GM18861 (cell line): ENCODE measurements around the gene VWA8.
"Not testable (repeated sequence)": the region's sequence is repeated elsewhere in the genome, so short reads cannot be mapped to it uniquely, and the experiment has no call there.

Experiments
- ATAC-seq: cut with Tn5 transposase; IDR thresholded peaks from one replicate; pipeline ENCODE4 v1.9.1; 2021; ENCODE audit not compliant: unreplicated experiment

VWA8 gene

DNA sequence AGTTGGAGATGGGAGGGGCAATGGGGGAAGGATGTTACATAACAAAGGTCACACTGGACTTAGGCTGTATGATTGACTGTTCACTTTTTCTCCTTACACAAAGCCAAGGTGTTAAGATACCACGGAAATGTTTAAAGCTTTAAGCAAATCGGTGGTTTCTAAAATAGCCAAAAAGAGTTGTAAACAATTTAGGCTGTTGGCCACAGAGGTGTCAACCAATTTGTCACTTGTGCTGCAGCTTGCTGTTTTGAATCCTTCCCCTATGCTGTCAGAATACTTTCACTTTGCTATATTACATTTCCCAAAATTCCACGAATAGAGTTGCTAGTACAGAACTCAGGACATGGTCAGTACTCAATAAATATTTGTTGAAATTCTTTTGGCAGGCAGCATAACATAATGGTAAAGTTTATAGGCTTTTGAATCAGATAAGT, 149.3 kb downstream of the VWA8 start:
- ATAC-seq, result peak; percentile 52

DNA sequence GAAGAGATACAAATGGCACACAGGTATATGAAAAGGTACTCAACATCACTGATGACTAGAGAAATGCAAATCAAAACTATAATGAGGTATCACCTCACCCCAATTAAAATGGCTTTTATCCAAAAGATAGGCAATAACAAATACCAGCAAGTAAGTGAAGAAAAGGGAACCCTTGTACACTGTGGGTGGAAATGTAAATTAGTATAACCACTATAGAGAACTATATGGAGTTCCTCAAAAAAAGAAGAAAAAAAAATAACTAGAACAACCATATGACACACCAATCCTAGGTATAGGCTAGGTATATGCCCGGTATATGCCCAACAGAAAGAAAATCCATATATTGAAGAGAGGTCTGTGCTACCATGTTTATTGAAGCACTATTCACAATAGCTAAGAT, 150.9 kb downstream of the VWA8 start:
- ATAC-seq, result no peak

DNA sequence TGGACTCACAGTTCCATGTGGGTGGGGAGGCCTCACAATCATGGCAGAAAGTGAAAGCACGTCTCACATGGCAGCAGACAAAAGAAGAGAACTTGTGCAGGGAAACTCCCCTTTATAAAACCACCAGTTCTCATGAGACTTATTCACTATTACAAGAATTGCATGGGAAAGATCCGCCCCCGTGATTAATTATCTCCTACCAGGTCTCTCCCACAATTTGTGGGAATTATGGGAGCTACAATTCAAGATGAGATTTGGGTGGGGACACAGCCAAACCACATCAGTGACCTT, 157.5 kb downstream of the VWA8 start:
- ATAC-seq, result not testable (repeated sequence)

DNA sequence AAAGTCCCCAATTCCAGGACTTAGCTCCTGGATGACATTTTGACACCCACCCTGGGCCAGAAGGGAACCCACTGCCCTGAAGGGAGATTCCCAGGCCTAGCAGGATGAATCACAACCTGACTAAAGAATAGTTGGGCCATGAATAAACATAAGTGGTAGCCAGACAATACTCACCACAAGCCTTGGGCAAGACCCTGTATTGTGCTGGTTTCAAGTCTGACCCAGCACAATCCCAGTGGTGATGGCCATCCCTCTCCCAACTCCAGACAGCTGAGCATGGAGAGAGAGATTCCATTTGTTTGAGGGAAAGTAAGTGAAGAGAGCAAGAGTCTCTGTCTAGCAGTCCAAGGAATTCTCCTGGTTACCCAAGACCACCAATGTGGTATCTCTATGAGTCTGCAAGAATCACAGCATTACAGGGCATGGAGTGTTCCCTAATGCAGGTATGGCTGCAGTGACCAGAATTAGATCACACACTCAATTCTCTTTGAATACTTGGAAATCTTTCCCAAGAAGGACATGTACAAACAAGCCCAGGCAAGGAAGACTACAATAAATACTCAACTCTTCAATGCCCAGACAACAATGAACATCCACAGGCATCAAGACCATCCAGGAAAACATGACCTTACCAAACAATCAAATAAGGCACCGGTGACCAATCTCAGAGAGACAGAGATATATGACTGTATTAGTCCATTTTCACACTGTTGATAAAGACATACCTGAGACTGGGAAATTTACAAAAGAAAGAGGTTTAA, 158.0 kb downstream of the VWA8 start:
- ATAC-seq, result no peak

DNA sequence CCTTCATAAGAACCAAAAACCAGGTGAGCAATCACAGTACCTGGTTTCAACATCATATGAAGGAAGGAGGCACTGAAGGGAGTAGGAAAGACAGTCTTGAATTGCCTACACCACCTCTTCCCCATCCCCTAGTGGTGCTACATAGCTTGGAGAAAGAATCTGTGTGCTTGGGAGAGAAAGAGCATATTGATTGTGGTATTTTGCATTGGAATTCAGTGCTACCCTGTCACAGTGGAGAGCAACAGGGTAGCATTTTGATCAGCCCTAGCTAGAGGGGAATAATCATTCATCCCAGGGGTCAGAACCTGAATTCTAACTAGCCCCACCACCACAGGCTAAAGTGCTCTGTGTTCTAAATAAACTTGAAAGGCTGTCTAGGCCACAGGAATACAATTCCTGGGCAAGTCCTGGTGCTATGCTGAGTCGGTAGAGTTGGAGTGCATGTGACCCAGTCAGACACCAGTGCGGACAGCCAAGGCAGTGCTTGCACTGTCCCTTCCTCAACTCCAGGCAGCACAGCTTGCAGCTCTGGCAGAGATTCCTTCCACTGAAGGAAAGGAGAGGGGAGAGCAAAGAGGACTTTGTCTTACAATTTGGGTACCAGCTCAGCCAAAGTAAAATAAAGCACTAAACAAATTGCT, 158.7 kb downstream of the VWA8 start:
- no peak for ATAC-seq

DNA sequence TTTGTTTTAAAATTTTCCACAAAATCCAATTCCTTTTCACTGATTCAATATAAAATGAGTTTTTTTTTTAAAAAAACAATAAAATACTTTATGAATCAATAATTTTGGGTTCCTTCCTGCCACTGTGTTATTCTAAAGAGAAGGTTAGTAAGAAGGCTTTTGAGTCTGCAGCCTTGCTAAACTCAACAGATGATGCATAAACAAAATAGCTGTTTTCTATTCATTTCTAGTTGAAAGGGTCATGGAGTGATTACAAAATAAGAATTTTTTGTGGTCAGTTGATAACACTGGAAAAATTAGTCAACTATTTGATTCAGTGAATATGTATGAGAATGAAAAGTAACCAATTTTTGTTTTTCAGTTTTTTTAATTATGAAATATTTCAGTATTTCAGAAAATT, 169.9 kb downstream of the VWA8 start:
- ATAC-seq, result no peak

DNA sequence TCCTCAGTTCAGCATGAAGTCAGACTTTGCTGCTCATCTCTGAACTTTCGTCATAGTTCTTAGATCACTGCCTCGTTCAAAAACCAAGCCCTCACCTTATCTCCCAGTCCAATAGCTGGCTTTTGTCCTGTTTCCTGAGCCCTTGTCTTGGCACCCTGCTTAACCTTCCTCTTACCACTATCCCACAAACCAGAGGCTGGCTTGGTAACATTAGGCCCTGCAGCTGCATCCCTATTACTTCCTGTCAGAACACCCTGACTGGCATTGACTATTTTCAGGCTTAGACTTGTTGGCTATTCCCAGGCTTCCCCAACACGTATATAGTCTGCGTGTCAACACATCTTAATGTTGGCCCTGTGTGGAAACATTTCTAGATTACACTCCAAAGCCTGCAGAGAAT, 172.4 kb downstream of the VWA8 start:
- no peak for ATAC-seq

DNA sequence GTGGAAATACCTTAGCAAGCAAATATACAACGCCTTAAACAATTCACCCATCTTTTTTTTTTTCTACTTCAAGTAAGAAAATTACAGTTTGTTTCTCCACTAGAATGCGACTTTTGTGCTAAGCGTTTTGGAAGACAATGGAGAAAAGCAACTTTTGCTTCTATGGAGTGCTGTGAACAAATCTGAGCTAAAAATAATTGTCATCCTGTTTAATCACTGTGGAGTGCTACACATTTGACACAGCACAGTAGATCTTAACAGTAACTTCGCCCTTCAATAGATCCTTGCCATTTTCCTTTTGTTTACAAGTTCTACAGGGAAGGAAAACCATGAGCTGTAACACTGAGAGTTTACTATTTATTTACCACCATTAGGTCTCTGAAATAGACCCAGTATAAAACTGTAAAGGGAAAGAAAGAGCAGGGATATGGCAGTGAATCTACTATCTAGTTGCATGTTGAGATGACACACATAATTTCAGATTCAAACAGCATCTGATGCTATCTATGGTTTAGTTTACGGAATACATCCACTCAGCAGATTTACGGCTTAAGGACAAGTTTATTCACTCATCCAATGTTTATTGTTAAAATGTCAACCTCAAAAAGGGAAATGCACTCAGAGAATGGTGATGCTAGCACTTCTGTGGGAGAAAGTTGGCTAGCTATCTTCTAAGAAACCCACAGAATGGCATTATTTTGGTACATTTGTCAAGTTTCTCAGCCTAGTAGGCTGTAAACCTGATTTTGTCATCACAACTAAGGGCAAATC, 175.3 kb downstream of the VWA8 start:
- ATAC-seq, result no peak

DNA sequence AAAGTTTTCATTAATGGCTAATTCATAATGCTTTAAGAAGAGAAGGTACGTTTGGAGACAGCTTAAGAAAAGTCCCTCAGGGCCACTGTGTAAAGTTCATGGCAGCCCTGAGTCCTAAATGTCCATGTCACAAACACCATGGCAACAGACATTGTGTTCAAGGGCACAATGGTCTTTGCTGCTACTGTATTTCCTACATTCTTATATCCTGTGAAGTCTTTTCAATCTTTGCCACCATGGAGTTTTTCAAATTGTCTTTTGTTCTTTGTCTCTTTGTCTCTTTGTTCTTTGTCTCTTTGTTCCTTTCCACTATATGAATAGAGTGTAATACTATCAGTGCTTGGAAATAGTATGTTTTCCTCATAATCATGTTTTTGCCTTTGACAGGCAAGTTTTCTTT, 178.8 kb downstream of the VWA8 start:
- no peak for ATAC-seq

DNA sequence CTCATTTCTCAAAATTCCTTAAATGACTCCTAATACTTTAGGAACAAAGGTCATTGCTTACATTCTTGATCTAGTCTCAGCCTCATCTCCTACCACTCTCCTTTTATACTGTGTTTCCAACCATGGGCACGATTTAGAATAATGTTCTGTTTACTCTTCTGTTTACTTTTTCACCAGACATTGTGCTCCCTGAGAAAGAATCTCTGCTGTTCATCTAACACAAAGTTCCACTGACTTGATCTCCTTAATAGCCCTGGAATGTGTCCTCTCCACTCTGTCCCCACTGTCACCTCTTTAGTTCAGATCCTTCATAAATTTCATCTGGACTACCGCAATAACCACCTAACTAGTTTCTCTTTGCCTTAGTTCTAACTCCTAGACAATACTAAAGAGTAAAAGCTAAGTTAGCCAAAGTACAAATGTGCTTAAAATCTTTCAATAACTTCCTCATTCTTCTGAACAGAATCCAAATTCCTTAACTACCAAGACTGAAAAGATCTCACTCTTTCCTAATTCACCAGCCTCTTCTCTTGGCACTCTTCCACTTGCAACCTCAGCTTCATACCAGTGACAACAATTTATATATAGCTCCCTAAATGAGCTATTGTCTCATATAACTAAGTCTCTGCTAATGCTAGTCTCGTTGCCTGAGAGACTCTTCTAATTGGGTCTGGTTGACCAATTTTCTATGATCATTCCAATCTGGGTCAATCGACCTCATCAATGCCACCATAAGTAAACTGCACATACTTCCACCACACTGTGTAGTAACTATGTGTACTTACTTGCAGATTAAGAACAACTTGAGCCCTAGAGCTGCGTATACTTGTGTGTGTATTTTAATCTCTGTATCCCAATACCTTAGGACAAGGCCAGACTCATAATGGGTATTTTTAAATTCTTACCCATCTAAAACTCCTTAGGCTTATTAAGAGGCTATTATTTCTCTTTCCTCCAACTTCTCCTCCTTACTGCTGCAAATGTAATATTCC, 179.9 kb downstream of the VWA8 start:
- ATAC-seq, result no peak

DNA sequence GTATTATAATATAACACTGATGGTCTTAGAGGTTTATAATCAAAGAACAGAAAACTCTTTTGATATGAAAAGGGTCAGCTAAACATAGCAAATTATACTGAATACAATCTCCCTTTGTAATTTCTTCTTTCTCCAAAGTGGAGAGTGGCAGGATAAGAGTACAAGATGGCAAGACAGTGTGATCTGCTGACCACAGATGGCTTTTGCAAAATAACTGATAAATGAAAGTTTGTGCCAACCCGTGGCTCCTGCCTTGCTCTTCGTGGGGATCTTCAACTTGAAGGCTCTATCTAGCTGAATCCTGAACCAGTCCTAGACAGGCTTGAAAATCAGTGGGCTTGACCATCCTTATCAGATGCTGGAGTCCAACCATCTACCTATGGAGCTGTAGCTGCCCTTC, 185.7 kb downstream of the VWA8 start:
- no peak for ATAC-seq

DNA sequence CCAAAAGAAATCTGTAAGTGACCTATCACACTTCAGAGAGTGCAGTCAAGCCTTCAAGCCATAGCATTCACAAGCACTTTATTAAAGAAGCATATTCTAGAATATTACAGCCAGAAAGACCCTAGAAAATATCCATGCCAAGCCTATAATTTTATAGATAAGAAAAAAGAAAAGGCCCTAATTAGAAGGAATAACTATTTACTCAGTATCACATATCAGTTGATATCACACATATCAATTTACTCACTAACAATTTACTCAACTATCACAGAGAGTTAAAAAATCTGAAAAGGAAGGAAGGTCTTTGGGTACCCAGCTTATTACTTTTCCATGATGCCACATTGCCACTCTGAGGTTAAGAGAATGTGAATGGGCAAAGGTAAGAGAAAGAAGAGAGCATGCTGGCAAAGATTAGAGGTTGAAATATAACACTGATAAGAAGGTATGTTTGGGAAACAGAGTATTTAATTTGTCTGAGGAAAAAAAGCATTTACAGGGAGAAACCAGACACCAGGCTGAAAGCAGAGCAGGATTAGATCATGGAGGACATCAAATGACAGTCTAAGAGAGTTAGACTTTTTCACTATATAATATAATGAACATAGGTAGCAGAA, 186.2 kb downstream of the VWA8 start:
- no peak for ATAC-seq

DNA sequence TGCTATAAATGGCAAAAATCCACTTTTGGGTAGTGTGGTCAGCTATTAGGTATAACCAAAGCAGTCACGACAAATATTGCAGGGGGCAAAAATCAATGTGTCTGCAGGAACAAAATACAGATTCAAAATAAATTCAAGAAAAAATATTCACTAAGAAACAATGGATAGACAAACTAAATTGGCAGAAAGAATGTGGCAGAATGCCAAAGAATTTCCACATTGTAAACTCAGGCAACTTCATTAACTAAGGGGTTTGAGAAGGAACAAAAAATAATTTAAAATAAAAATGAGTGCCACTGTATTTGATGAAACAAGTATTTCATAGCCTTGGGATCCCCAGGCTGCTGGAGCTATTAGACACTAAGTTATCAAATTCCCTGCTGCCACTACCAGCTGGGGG, 193.1 kb downstream of the VWA8 start:
- ATAC-seq, result no peak

DNA sequence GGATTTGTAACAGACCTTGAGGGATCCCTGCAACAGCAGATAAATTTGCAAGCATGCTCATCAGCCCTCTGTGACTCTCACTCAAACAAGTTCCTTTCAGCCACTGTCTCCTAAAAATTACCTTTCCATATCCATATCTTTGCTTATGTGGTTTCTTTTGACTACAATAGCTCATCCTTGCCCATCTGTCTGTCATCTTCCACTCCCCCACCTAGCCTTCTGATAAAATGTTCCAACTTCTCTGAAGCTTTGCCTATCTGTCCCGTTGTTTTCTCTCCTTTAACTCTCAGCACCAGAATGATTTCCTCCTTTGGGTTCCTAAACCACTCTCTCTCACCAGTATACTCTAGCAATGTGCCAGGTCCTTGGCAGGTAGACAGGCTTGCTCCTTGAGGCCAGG, 194.5 kb downstream of the VWA8 start:
- ATAC-seq, result no peak

DNA sequence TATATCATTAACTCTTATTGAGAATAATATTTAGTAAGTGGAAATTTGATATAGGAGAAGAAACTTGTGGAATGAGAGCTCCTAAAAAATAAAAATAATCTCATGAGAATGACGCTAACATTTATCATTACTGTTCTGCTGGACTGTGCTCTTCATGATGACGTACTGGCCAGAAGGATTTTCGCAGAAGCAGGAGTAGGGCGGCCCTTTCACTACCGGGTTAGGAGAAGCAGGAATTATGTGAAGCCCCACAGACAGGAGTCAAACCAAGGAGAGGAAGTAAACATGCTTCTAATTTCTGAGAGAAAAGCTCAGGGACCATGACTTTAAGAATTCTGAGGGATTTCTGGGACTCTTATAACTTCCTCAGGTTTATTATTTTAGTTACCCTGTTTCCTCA, 195.1 kb downstream of the VWA8 start:
- no peak for ATAC-seq

DNA sequence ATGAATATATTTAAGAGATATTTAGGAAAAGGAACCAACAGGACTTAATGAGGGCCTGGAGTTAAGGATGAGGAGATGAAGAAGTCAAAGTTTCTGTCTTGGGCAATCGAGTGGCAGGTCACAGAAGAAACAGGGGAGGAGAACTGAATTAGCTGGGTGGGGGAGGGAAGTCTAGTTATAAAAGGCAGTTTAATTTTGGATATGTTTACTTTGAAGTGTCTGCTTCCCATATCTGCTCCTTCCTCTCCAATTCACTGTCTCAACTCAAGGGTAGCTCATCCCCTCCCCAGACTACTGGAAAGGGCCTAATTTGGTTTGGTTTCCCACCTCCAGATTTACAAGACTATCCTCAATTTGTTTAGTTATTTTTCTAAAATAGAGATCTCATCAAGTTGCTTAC, 195.9 kb downstream of the VWA8 start:
- no peak for ATAC-seq

DNA sequence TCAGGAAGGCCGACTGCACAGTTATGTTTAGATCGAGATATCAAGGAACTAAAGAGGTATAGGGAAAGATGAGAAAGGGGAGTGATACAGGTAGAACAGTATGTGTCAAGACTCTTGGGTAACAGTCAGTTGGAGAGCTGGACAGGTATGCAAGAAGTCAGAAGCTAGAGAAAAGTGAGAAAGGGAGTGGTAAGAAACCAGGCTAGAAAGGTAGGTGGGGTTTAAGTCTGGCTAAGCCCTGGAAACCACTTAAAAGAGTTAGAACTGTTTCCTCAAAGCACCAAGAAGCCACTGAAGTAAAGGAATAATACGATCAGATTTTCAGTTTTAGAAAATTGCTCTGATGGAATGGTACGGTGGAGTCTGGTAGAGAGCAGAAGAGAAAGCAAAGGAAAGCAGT, 196.4 kb downstream of the VWA8 start:
- no peak for ATAC-seq

DNA sequence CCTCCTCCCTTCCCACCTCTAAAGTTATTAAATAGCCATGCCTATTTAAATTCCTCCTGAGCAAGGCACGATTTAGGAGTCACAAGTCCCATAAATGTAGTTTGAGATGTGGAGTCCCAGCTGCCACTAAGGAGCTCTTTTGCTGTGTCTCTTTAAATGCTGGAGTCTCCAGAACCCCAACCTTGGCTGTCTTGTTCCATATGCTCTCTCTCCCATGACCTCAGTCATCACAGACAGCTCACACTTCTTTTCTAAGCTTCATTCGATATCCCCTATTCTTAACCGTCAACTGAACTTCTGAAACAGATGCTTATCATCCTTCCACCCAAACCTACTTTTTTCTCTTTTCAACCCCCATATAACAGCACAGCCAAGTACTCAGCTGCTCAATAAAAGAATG, 197.1 kb downstream of the VWA8 start:
- no peak for ATAC-seq

DNA sequence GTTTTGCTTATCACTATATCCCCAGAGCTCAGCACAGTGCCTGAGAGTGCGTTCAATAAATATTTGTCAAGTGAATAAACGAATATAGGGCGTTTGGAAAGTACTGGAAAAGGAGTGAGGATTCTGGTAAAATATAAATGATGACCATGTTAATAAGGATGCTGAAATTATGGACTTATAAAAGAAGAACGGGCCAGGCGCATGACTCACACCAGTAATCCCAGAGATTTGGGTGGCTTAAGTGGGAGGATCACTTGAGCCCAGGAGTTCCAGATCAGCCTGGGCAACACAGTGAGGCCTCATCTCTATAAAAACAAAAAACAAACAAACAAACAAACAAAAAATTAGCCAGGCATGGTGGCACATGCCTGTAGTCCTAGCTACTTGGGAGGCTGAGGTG, 198.1 kb downstream of the VWA8 start:
- ATAC-seq, result no peak

DNA sequence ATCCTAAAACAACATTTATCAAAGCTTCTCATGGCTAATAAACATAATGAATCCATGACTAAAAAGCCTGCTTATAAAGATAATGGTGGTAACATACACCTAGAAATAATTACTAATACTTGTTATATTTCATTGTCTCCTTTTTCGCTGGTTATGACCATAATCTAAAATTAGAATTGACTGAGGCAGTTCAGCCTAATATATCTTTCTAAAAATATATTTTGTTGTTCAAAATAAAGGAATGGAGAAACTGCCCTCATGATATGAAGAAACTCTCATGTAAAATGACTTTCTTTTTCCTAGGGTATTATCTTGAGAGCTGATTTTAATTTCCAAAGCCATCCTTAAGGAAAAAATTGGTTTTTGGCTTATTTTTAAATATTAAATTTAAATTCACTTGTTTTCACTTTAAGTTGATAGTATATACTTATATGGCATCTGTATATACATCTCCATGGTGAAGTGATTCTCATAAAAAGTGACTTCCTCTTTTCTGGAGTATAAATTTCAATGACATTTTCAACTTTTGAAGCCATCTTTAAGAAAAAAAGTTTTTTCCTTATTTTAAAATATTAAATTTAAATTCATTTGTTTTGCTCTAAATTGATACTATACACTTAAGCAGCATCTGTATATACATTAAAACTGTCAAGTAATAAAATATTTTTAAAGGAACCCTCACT, 204.6 kb downstream of the VWA8 start:
- no peak for ATAC-seq
